ENCODE results near the gene FKBP2. TPM values are rescaled to one million over a fixed set of nuclear protein-coding genes. Genes with fewer than 3 reads are reported as not detected.

Gene FKBP2
- total RNA-seq, 1 donor from 2014 or later = 31.4 TPM

- peaks cover 4% of the 10 kb centered on the region for H3K4me1 Mint-ChIP-seq (ENCODE audit: low read depth, unreplicated experiment)
- peaks cover 18% of the 10 kb centered on the region for H3K27me3 Mint-ChIP-seq (ENCODE audit: unreplicated experiment)
- DNase-seq = no peak
- H3K4me3 Mint-ChIP-seq (ENCODE audit: unreplicated experiment) = no peak overlapping the region
- peaks cover 6% of the 10 kb centered on the region for H3K9me3 Mint-ChIP-seq (ENCODE audit: unreplicated experiment)
- no peaks in the 10 kb centered on the region for H3K36me3 Mint-ChIP-seq (ENCODE audit: unreplicated experiment)
- no peak overlapping the region for H3K27ac Mint-ChIP-seq (ENCODE audit: unreplicated experiment)
- TF ChIP-seq CTCF (IDR thresholded peaks at IDR 0.05; ENCODE audit: partially characterized antibody, unreplicated experiment) = no peak
Measured at GRCh38 chr11:64255135-64256128, 14.5 kb downstream of the FKBP2 start.

GRCh38 chr11:64256300-64256699, 15.4 kb downstream of the FKBP2 start:
- Mint-ChIP-seq H3K9me3 (ENCODE audit: unreplicated experiment) (peaks cover 6% of the 10 kb centered on the region), H3K36me3 (ENCODE audit: unreplicated experiment) (no peaks in the 10 kb centered on the region), H3K4me1 (ENCODE audit: low read depth, unreplicated experiment) (peaks cover 4% of the 10 kb centered on the region), H3K4me3 (ENCODE audit: unreplicated experiment) (no peak overlapping the region), H3K27me3 (ENCODE audit: unreplicated experiment) (peaks cover 18% of the 10 kb centered on the region), H3K27ac (ENCODE audit: unreplicated experiment) (no peak overlapping the region)
- no peak for TF ChIP-seq CTCF (IDR thresholded peaks at IDR 0.05; ENCODE audit: partially characterized antibody, unreplicated experiment)
- DNase-seq = no peak

GRCh38 chr11:64258356-64258755, 17.5 kb downstream of the FKBP2 start:
- no peak for DNase-seq
- no peak for TF ChIP-seq CTCF (IDR thresholded peaks at IDR 0.05; ENCODE audit: partially characterized antibody, unreplicated experiment)
- H3K27ac Mint-ChIP-seq (ENCODE audit: unreplicated experiment) = no peak overlapping the region
- H3K36me3 Mint-ChIP-seq (ENCODE audit: unreplicated experiment) = no peaks in the 10 kb centered on the region
- no peak overlapping the region for H3K4me3 Mint-ChIP-seq (ENCODE audit: unreplicated experiment)
- H3K27me3 Mint-ChIP-seq (ENCODE audit: unreplicated experiment) = peaks cover 16% of the 10 kb centered on the region
- H3K9me3 Mint-ChIP-seq (ENCODE audit: unreplicated experiment) = peaks cover 6% of the 10 kb centered on the region
- H3K4me1 Mint-ChIP-seq (ENCODE audit: low read depth, unreplicated experiment) = peaks cover 4% of the 10 kb centered on the region

GRCh38 chr11:64258946-64259532, 18.1 kb downstream of the FKBP2 start:
- H3K27me3 Mint-ChIP-seq (ENCODE audit: unreplicated experiment) = peaks cover 16% of the 10 kb centered on the region
- no peak for DNase-seq
- TF ChIP-seq CTCF (IDR thresholded peaks at IDR 0.05; ENCODE audit: partially characterized antibody, unreplicated experiment) = no peak
- no peak overlapping the region for H3K27ac Mint-ChIP-seq (ENCODE audit: unreplicated experiment)
- no peaks in the 10 kb centered on the region for H3K4me1 Mint-ChIP-seq (ENCODE audit: low read depth, unreplicated experiment)
- no peaks in the 10 kb centered on the region for H3K36me3 Mint-ChIP-seq (ENCODE audit: unreplicated experiment)
- peaks cover 6% of the 10 kb centered on the region for H3K9me3 Mint-ChIP-seq (ENCODE audit: unreplicated experiment)
- no peak overlapping the region for H3K4me3 Mint-ChIP-seq (ENCODE audit: unreplicated experiment)

Measured in glutamatergic neuron (in vitro differentiated cells).